Anterior cingulate cortex (tissue), 58 donors: Measurements from ENCODE around the gene EHBP1.

ENCODE experiments used
- DNase-seq, 58 donors: peaks; one replicate each; lab custom pipeline; 2025; lab: John Stamatoyannopoulos, UW

EHBP1 gene

GRCh38 chr2:62811972-62812371 lies 106.5 kb downstream of the EHBP1 start:
- no peak for DNase-seq

- DNase-seq = no peak
Observed at GRCh38 chr2:62812921-62813825, 107.7 kb downstream of the EHBP1 start.

- DNase-seq = no peak
Observed at GRCh38 chr2:62814123-62814522, 108.6 kb downstream of the EHBP1 start.

- no peak for DNase-seq
Observed at GRCh38 chr2:62817348-62817747, 111.8 kb downstream of the EHBP1 start.

GRCh38 chr2:62817995-62818713 lies 112.6 kb downstream of the EHBP1 start:
- DNase-seq = no peak

GRCh38 chr2:62822549-62822948 lies 117.0 kb downstream of the EHBP1 start:
- no peak for DNase-seq

GRCh38 chr2:62824388-62824787 lies 118.9 kb downstream of the EHBP1 start:
- no peak for DNase-seq

GRCh38 chr2:62826141-62826540 lies 120.6 kb downstream of the EHBP1 start:
- no peak for DNase-seq

GRCh38 chr2:62826953-62827675 lies 121.6 kb downstream of the EHBP1 start:
- no peak for DNase-seq

GRCh38 chr2:62831729-62832128 lies 126.2 kb downstream of the EHBP1 start:
- no peak for DNase-seq

GRCh38 chr2:62844311-62845090 lies 139.0 kb downstream of the EHBP1 start:
- no peak for DNase-seq

- DNase-seq = no peak
Observed at GRCh38 chr2:62845256-62845655, 139.7 kb downstream of the EHBP1 start.

GRCh38 chr2:62852254-62852653 lies 146.7 kb downstream of the EHBP1 start:
- no peak for DNase-seq

GRCh38 chr2:62854600-62855514 lies 149.3 kb downstream of the EHBP1 start:
- DNase-seq = no peak

- DNase-seq = no peak
Observed at GRCh38 chr2:62856228-62857040, 150.9 kb downstream of the EHBP1 start.

- no peak for DNase-seq
Observed at GRCh38 chr2:62857139-62857931, 151.8 kb downstream of the EHBP1 start.

GRCh38 chr2:62858231-62858832 lies 152.8 kb downstream of the EHBP1 start:
- no peak for DNase-seq
